Measurements from ENCODE around the gene LRIT1.
A peak's percentile ranks its signal among the peaks of the same experiment; 100 is the strongest.

The LRIT1 gene

GRCh38 chr10:84214612-84215235 is 26.6 kb downstream of the LRIT1 start:
- no peak overlapping the region for H3K27ac ChIP-seq (ENCODE audit: low read length)
- H2AFZ ChIP-seq (ENCODE audit: low read depth, low read length) = peak overlapping the region; percentile 80
- TF ChIP-seq CTCF (IDR thresholded peaks at IDR 0.05; ENCODE audit: low read depth, low read length) (peak; percentile 69), EZH2phosphoT487 (IDR thresholded peaks at IDR 0.05; ENCODE audit: low read depth) (no peak)
- H3K4me3 ChIP-seq (ENCODE audit: low read length) = peak overlapping the region; percentile 70
- 0 out of 2 replicates have a peak, but pooled peaks cover 4% of the 10 kb centered on the region for H3K9me3 ChIP-seq (ENCODE audit: insufficient read depth, low read length)
- no peaks in the 10 kb centered on the region for H3K36me3 ChIP-seq (replicated peaks; ENCODE audit: low read depth, low read length)
- H3K27me3 ChIP-seq (ENCODE audit: low read depth, low read length) = no peaks in the 10 kb centered on the region
- H3K9ac ChIP-seq (ENCODE audit: low read length) = peak overlapping the region; percentile 31; the same call in 1 of the 2 replicates
- H3K4me1 ChIP-seq (ENCODE audit: low read length) = 0 out of 2 replicates have a peak, but pooled peaks cover 4% of the 10 kb centered on the region
- no peaks in the 10 kb centered on the region for H3K79me2 ChIP-seq (ENCODE audit: low read length)
- H4K20me1 ChIP-seq (ENCODE audit: insufficient read depth, low read length) = no peaks in the 10 kb centered on the region
- H3K4me2 ChIP-seq (ENCODE audit: low read length) = peak overlapping the region; percentile 70

GRCh38 chr10:84214046-84214572 is 27.2 kb downstream of the LRIT1 start:
- no peaks in the 10 kb centered on the region for H3K36me3 ChIP-seq (replicated peaks; ENCODE audit: low read depth, low read length)
- TF ChIP-seq CTCF (IDR thresholded peaks at IDR 0.05; ENCODE audit: low read depth, low read length) (no peak), EZH2phosphoT487 (IDR thresholded peaks at IDR 0.05; ENCODE audit: low read depth) (no peak)
- H2AFZ ChIP-seq (ENCODE audit: low read depth, low read length) = peak overlapping the region; percentile 80
- 0 out of 2 replicates have a peak, but pooled peaks cover 4% of the 10 kb centered on the region for H3K4me1 ChIP-seq (ENCODE audit: low read length)
- H3K27ac ChIP-seq (ENCODE audit: low read length) = no peak overlapping the region
- peak overlapping the region; percentile 70 for H3K4me3 ChIP-seq (ENCODE audit: low read length)
- no peaks in the 10 kb centered on the region for H4K20me1 ChIP-seq (ENCODE audit: insufficient read depth, low read length)
- 0 out of 2 replicates have a peak, but pooled peaks cover under 1% of the 10 kb centered on the region for H3K9me3 ChIP-seq (ENCODE audit: insufficient read depth, low read length)
- H3K79me2 ChIP-seq (ENCODE audit: low read length) = no peaks in the 10 kb centered on the region
- H3K9ac ChIP-seq (ENCODE audit: low read length) = peak overlapping the region; percentile 31; the same call in 1 of the 2 replicates
- H3K4me2 ChIP-seq (ENCODE audit: low read length) = peak overlapping the region; percentile 70
- no peaks in the 10 kb centered on the region for H3K27me3 ChIP-seq (ENCODE audit: low read depth, low read length)

- no peaks in the 10 kb centered on the region for H4K20me1 ChIP-seq (ENCODE audit: insufficient read depth, low read length)
- H3K36me3 ChIP-seq (replicated peaks; ENCODE audit: low read depth, low read length) = no peaks in the 10 kb centered on the region
- H3K4me3 ChIP-seq (ENCODE audit: low read length) = no peak overlapping the region
- H3K27me3 ChIP-seq (ENCODE audit: low read depth, low read length) = peaks cover 3% of the 10 kb centered on the region; the same call in 1 of the 2 replicates
- H3K4me2 ChIP-seq (ENCODE audit: low read length) = no peak overlapping the region
- no peak overlapping the region for H3K9ac ChIP-seq (ENCODE audit: low read length)
- no peak overlapping the region for H3K27ac ChIP-seq (ENCODE audit: low read length)
- no peak overlapping the region for H2AFZ ChIP-seq (ENCODE audit: low read depth, low read length)
- TF ChIP-seq EZH2phosphoT487 (IDR thresholded peaks at IDR 0.05; ENCODE audit: low read depth) = no peak
- no peak for TF ChIP-seq CTCF (IDR thresholded peaks at IDR 0.05; ENCODE audit: low read depth, low read length)
- no peaks in the 10 kb centered on the region for H3K79me2 ChIP-seq (ENCODE audit: low read length)
- 0 out of 2 replicates have a peak, but pooled peaks cover 4% of the 10 kb centered on the region for H3K4me1 ChIP-seq (ENCODE audit: low read length)
- no peaks in the 10 kb centered on the region for H3K9me3 ChIP-seq (ENCODE audit: insufficient read depth, low read length)
Observed at GRCh38 chr10:84213076-84213475, 28.3 kb downstream of the LRIT1 start.

DNA sequence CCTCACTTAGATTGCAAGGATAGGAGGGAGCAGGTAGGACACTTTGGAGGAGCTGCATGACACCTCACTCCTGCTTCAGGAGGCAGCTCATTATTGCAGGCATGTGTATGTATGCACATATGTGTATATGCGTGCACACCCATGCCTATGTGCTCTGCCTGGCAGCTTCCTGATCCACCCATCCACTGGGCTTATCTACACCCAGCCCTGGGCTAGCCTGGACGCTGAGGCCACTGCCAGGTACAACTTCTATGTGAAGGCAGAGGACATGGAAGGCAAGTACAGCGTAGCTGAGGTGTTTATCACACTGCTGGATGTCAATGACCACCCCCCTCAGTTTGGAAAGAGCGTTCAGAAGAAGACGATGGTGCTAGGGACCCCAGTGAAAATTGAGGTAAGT is 29.3 kb downstream of the LRIT1 start:
- TF ChIP-seq CTCF (IDR thresholded peaks at IDR 0.05; ENCODE audit: low read depth, low read length) (no peak), EZH2phosphoT487 (IDR thresholded peaks at IDR 0.05; ENCODE audit: low read depth) (no peak)
- Histone ChIP-seq H3K4me1 (ENCODE audit: low read length) (0 out of 2 replicates have a peak, but pooled peaks cover 4% of the 10 kb centered on the region), H3K27me3 (ENCODE audit: low read depth, low read length) (peaks cover 10% of the 10 kb centered on the region; the same call in 1 of the 2 replicates), H3K4me2 (ENCODE audit: low read length) (no peak overlapping the region), H2AFZ (ENCODE audit: low read depth, low read length) (no peak overlapping the region), H3K79me2 (ENCODE audit: low read length) (no peaks in the 10 kb centered on the region), H3K36me3 (replicated peaks; ENCODE audit: low read depth, low read length) (no peaks in the 10 kb centered on the region), H3K9ac (ENCODE audit: low read length) (no peak overlapping the region), H3K4me3 (ENCODE audit: low read length) (no peak overlapping the region), H4K20me1 (ENCODE audit: insufficient read depth, low read length) (no peaks in the 10 kb centered on the region), H3K9me3 (ENCODE audit: insufficient read depth, low read length) (no peaks in the 10 kb centered on the region), H3K27ac (ENCODE audit: low read length) (no peak overlapping the region)

Measured in OCI-LY3 (cell line).